Naive B cell (primary cell): ENCODE results near the gene SLCO4A1. TPM values are rescaled to one million over a fixed set of nuclear protein-coding genes. Genes with fewer than 3 reads are reported as not detected.

Source experiments
- ATAC-seq, 2 donors: fragments of 150-1000 bp; cut with Tn5 transposase; 2 replicates each; pipeline ENCODE4 v1.10.0; 2021; ENCODE audit warnings: low read depth in 2 of 2, mild to moderate bottlenecking in 2 of 2, moderate library complexity in 2 of 2
- DNase-seq: peaks from one replicate; pipeline ENCODE4 v3.0.0; 2022
- H3K27ac Mint-ChIP-seq, 6 donors: one replicate each; pipeline ENCODE4 v1.8.0; 2020 to 2022; ENCODE audit warnings: mild to moderate bottlenecking in 6 of 6, mixed read lengths in 6 of 6, moderate library complexity in 5 of 6, inconsistent platforms in 2 of 6
- H3K27me3 Mint-ChIP-seq, 3 donors: one replicate each; pipeline ENCODE4 v1.8.0; 2021 to 2022; ENCODE audit warnings: mixed read lengths in 3 of 3, mild to moderate bottlenecking in 1 of 3
- H3K36me3 Mint-ChIP-seq, 2 donors: one replicate each; pipeline ENCODE4 v1.8.0; 2020 to 2022; ENCODE audit warnings: mixed read lengths in 2 of 2, inconsistent platforms in 1 of 2, mild to moderate bottlenecking in 1 of 2
- H3K4me1 Mint-ChIP-seq, 3 donors: one replicate each; pipeline ENCODE4 v1.8.0; 2020 to 2022; ENCODE audit warnings: mixed read lengths in 3 of 3, inconsistent platforms in 1 of 3, mild to moderate bottlenecking in 1 of 3, moderate library complexity in 1 of 3
- H3K4me3 Mint-ChIP-seq, 8 donors: one replicate each; pipeline ENCODE4 v1.8.0; 2020 to 2022; ENCODE audit warnings: mild to moderate bottlenecking in 8 of 8, mixed read lengths in 8 of 8, moderate library complexity in 8 of 8, inconsistent platforms in 2 of 8
- H3K9me3 Mint-ChIP-seq, 7 donors: one replicate each; pipeline ENCODE4 v1.8.0; 2020 to 2022; ENCODE audit warnings: mixed read lengths in 7 of 7, mild to moderate bottlenecking in 5 of 7, inconsistent platforms in 2 of 7, moderate library complexity in 1 of 7
- polyA plus RNA-seq, 6 donors: library from polyadenylated mRNA; unstranded; fragments of 300-500 nt; fragmentation: Illumina TruSeq; gene quantifications; one replicate each; pipeline ENCODE4 v1.2.3, GENCODE V29; 2021; ENCODE audit warnings: low read depth in 6 of 6

SLCO4A1 gene
- polyA plus RNA-seq, 6 donors from 2014 or later, result 0.29 to 4.6 (median 0.91) TPM

- ATAC-seq, result no peak
- Mint-ChIP-seq H3K27me3 (peaks cover 17 to 72% (median 43%) of the 10 kb centered on the region in 3 donors), H3K9me3 (no peaks in the 10 kb centered on the region), H3K27ac (peak within 1 kb of the TSS in 1 of 6 donors; percentile 87), H3K4me3 (no peak within 1 kb of the TSS), H3K36me3 (no peaks in the 10 kb centered on the region), H3K4me1 (peaks cover 0 to 2% (median 0%) of the 10 kb centered on the region in 3 donors)
- no peak for DNase-seq
These were observed 66.6 kb downstream of the SLCO4A1 start, which contains the start of gene NTSR1 for GRCh38 chr20:62708591-62709536. Gene NTSR1 (plus strand): TSS chr20:62708836. CDS start chr20:62709208, 372 bp downstream.

- DNase-seq (no peak), ATAC-seq (no peak)
- peaks cover 0 to 2% (median 0%) of the 10 kb centered on the region in 3 donors for H3K4me1 Mint-ChIP-seq
- no peak overlapping the region for H3K4me3 Mint-ChIP-seq
- H3K27me3 Mint-ChIP-seq, result peaks cover 21 to 75% (median 47%) of the 10 kb centered on the region in 3 donors
- peaks cover 0 to 6% of the 10 kb centered on the region in 2 donors for H3K36me3 Mint-ChIP-seq
- peak overlapping the region in 1 of 6 donors; percentile 87 for H3K27ac Mint-ChIP-seq
- peaks cover 0 to 4% (median 0%) of the 10 kb centered on the region in 7 donors for H3K9me3 Mint-ChIP-seq
These were observed 67.2 kb downstream of the SLCO4A1 start for GRCh38 chr20:62709537-62709905.

GRCh38 chr20:62710221-62710885 lies 68.0 kb downstream of the SLCO4A1 start:
- Mint-ChIP-seq H3K9me3 (peaks cover 0 to 4% (median 0%) of the 10 kb centered on the region in 7 donors), H3K36me3 (peaks cover 0 to 8% of the 10 kb centered on the region in 2 donors), H3K27ac (no peak overlapping the region), H3K4me3 (peak overlapping the region in 1 of 8 donors; percentile 22), H3K27me3 (peaks cover 20 to 75% (median 47%) of the 10 kb centered on the region in 3 donors), H3K4me1 (peaks cover 0 to 2% (median 0%) of the 10 kb centered on the region in 3 donors)
- DNase-seq (no peak), ATAC-seq (no peak)

- Mint-ChIP-seq H3K4me1 (peaks cover 0 to 2% (median 0%) of the 10 kb centered on the region in 3 donors), H3K9me3 (peaks cover 0 to 4% (median 0%) of the 10 kb centered on the region in 7 donors), H3K27ac (no peak overlapping the region), H3K27me3 (peaks cover 20 to 80% (median 47%) of the 10 kb centered on the region in 3 donors), H3K36me3 (peaks cover 0 to 8% of the 10 kb centered on the region in 2 donors), H3K4me3 (no peak overlapping the region)
- DNase-seq (no peak), ATAC-seq (no peak)
These were observed 68.8 kb downstream of the SLCO4A1 start for GRCh38 chr20:62710886-62711702.

GRCh38 chr20:62711703-62712101 lies 69.4 kb downstream of the SLCO4A1 start:
- DNase-seq (no peak), ATAC-seq (no peak)
- Mint-ChIP-seq H3K27ac (no peak overlapping the region), H3K36me3 (peaks cover 0 to 8% of the 10 kb centered on the region in 2 donors), H3K27me3 (peaks cover 20 to 81% (median 44%) of the 10 kb centered on the region in 3 donors), H3K4me1 (peaks cover 0 to 2% (median 0%) of the 10 kb centered on the region in 3 donors), H3K4me3 (no peak overlapping the region), H3K9me3 (peaks cover 0 to 4% (median 0%) of the 10 kb centered on the region in 7 donors)

- DNase-seq, result no peak
- Mint-ChIP-seq H3K9me3 (peaks cover 0 to 4% (median 2%) of the 10 kb centered on the region in 7 donors), H3K4me1 (peaks cover 0 to 2% (median 0%) of the 10 kb centered on the region in 3 donors), H3K27ac (no peak overlapping the region), H3K36me3 (peaks cover 0 to 8% of the 10 kb centered on the region in 2 donors), H3K27me3 (peaks cover 20 to 82% (median 39%) of the 10 kb centered on the region in 3 donors), H3K4me3 (no peak overlapping the region)
- no peak for ATAC-seq
These were observed 70.3 kb downstream of the SLCO4A1 start for GRCh38 chr20:62712606-62713005.

- no peak overlapping the region for H3K27ac Mint-ChIP-seq
- H3K4me3 Mint-ChIP-seq, result no peak overlapping the region
These were observed 71.7 kb downstream of the SLCO4A1 start for GRCh38 chr20:62714006-62714405.

GRCh38 chr20:62714799-62715198 lies 72.5 kb downstream of the SLCO4A1 start:
- Mint-ChIP-seq H3K4me3 (no peak overlapping the region), H3K4me1 (peaks cover 0 to 2% (median 0%) of the 10 kb centered on the region in 3 donors), H3K27ac (peak overlapping the region in 1 of 6 donors; percentile 51), H3K9me3 (peaks cover 4 to 16% (median 10%) of the 10 kb centered on the region in 7 donors), H3K36me3 (peaks cover 0 to 14% of the 10 kb centered on the region in 2 donors), H3K27me3 (peaks cover 20 to 72% (median 33%) of the 10 kb centered on the region in 3 donors)
- ATAC-seq (no peak), DNase-seq (no peak)

More at GRCh38 chr20:62714006-62714405, 71.7 kb downstream of the SLCO4A1 start:
- no peak for ATAC-seq
- DNase-seq, result no peak
- Mint-ChIP-seq H3K27me3 (peaks cover 20 to 77% (median 36%) of the 10 kb centered on the region in 3 donors), H3K36me3 (peaks cover 0 to 8% of the 10 kb centered on the region in 2 donors), H3K9me3 (peaks cover under 1 to 8% (median 3%) of the 10 kb centered on the region in 7 donors), H3K4me1 (peaks cover 0 to 2% (median 0%) of the 10 kb centered on the region in 3 donors)

- peaks cover 0 to 2% (median 0%) of the 10 kb centered on the region in 3 donors for H3K4me1 Mint-ChIP-seq
- H3K9me3 Mint-ChIP-seq, result peaks cover 8 to 18% (median 13%) of the 10 kb centered on the region in 7 donors
- H3K36me3 Mint-ChIP-seq, result peaks cover 0 to 17% of the 10 kb centered on the region in 2 donors
- no peak for DNase-seq
- H3K27ac Mint-ChIP-seq, result peak overlapping the region in 1 of 6 donors; percentile 51
- peaks cover 18 to 68% (median 28%) of the 10 kb centered on the region in 3 donors for H3K27me3 Mint-ChIP-seq
- no peak for ATAC-seq
- no peak overlapping the region for H3K4me3 Mint-ChIP-seq
These were observed 72.9 kb downstream of the SLCO4A1 start for GRCh38 chr20:62715201-62715600.

GRCh38 chr20:62716198-62716940 lies 74.1 kb downstream of the SLCO4A1 start:
- Mint-ChIP-seq H3K4me1 (peaks cover 0 to 2% (median 0%) of the 10 kb centered on the region in 3 donors), H3K9me3 (peaks cover 12 to 27% (median 23%) of the 10 kb centered on the region in 7 donors), H3K36me3 (peaks cover under 1 to 24% of the 10 kb centered on the region in 2 donors), H3K4me3 (peak overlapping the region in 1 of 8 donors; percentile 29), H3K27me3 (peaks cover 15 to 59% (median 22%) of the 10 kb centered on the region in 3 donors), H3K27ac (no peak overlapping the region)
- no peak for DNase-seq
- no peak for ATAC-seq

GRCh38 chr20:62716941-62717310 lies 74.6 kb downstream of the SLCO4A1 start:
- no peaks in the 10 kb centered on the region for H3K4me1 Mint-ChIP-seq
- H3K27ac Mint-ChIP-seq, result peak overlapping the region in 1 of 6 donors; percentile 33
- ATAC-seq, result no peak
- peaks cover 17 to 32% (median 28%) of the 10 kb centered on the region in 7 donors for H3K9me3 Mint-ChIP-seq
- H3K36me3 Mint-ChIP-seq, result peaks cover 6 to 29% of the 10 kb centered on the region in 2 donors
- no peak overlapping the region for H3K4me3 Mint-ChIP-seq
- peaks cover 20 to 53% (median 22%) of the 10 kb centered on the region in 3 donors for H3K27me3 Mint-ChIP-seq
- DNase-seq, result no peak

GRCh38 chr20:62717933-62718332 lies 75.6 kb downstream of the SLCO4A1 start:
- H3K27me3 Mint-ChIP-seq, result peaks cover 26 to 49% (median 29%) of the 10 kb centered on the region in 3 donors
- H3K36me3 Mint-ChIP-seq, result peaks cover 12 to 37% of the 10 kb centered on the region in 2 donors
- no peak for ATAC-seq
- H3K27ac Mint-ChIP-seq, result no peak overlapping the region
- no peak for DNase-seq
- no peaks in the 10 kb centered on the region for H3K4me1 Mint-ChIP-seq
- peaks cover 21 to 41% (median 33%) of the 10 kb centered on the region in 7 donors for H3K9me3 Mint-ChIP-seq
- H3K4me3 Mint-ChIP-seq, result no peak overlapping the region
